ENCODE data around the gene C3. TPM values are rescaled to one million over a fixed set of nuclear protein-coding genes. Genes with fewer than 3 reads are reported as not detected.
A peak's percentile ranks its signal among the peaks of the same experiment; 100 is the strongest.

C3 gene
- total and polyA plus RNA-seq, 2 experiments from 2014 or later: 5.1 to 17.7 TPM

- no peaks in the 10 kb centered on the region for H4K20me1 ChIP-seq (replicated peaks; ENCODE audit: insufficient read depth)
- H3K27me3 ChIP-seq (ENCODE audit: insufficient read depth): no peaks in the 10 kb centered on the region
- no peak overlapping the region for H3K4me3 Mint-ChIP-seq
- H3K27ac Mint-ChIP-seq: no peak overlapping the region
- peaks cover 87% of the 10 kb centered on the region for H3K9me3 Mint-ChIP-seq
- H3K4me1 Mint-ChIP-seq: no peaks in the 10 kb centered on the region
- DNase-seq (ENCODE audit: low spot score) (peak; percentile 91), ATAC-seq (peak; percentile 36; the same call in 2 of the 3 replicates)
- no peak for TF ChIP-seq EZH2 (IDR thresholded peaks at IDR 0.05; ENCODE audit: low read depth, unreplicated experiment)
- peak; percentile 80 to 87 for TF ChIP-seq CTCF (conservative IDR thresholded peaks at IDR 0.05; ENCODE audit: low read depth in 2 of 2)
- no peak for TF ChIP-seq ETS1 (IDR thresholded peaks at IDR 0.05)
- no peak for TF ChIP-seq ZNF462 (CRISPR knock-in tag; IDR thresholded peaks at IDR 0.05)
- peaks cover 32% of the 10 kb centered on the region for H3K36me3 Mint-ChIP-seq (ENCODE audit: low read depth)
- no peak overlapping the region for H3K27ac ChIP-seq (ENCODE audit: low read depth)
- no peaks in the 10 kb centered on the region for H3F3A ChIP-seq (replicated peaks; ENCODE audit: low read depth)
- no peaks in the 10 kb centered on the region for H3K4me1 ChIP-seq (ENCODE audit: insufficient read depth)
- no peak overlapping the region for H2AFZ ChIP-seq
- no peak overlapping the region for H3K4me2 ChIP-seq
- H3K4me3 ChIP-seq: no peak overlapping the region
- no peaks in the 10 kb centered on the region for H3K9me2 ChIP-seq (ENCODE audit: insufficient read depth)
- H3K79me2 ChIP-seq (replicated peaks; ENCODE audit: insufficient read depth): no peaks in the 10 kb centered on the region
- 0 out of 2 replicates have a peak, but pooled peaks cover 3% of the 10 kb centered on the region for H3K36me3 ChIP-seq (ENCODE audit: insufficient read depth)
- H3K27me3 Mint-ChIP-seq (ENCODE audit: insufficient read depth, low read depth, poor library complexity): peaks cover 2% of the 10 kb centered on the region
Measured at GRCh38 chr19:6632002-6632621, 88.3 kb downstream of the C3 start.

Small RNA genes within 50 kb of the gene (microRNA-seq; reads per million reads assigned to microRNA genes)
- gene MIR6791: not detected

Other genes starting within 250 kb of the C3 start
- 2.8 and 3.1 TPM in 2 replicates for gene DENND1C, start 238.9 kb downstream of the C3 start, total RNA-seq (2014; rRNA removed; shearing (Covaris generic))
- 6.1 and 6.3 TPM in 2 replicates for gene DENND1C, start 238.9 kb downstream of the C3 start, polyA plus RNA-seq (2016; fragmentation: Nextera tagmentation; extraction: Ambion mirVana)
- gene TUBB4A, start 218.3 kb downstream of the C3 start, total RNA-seq (2014; rRNA removed; shearing (Covaris generic)): 31.1 and 41.7 TPM in 2 replicates
- gene TUBB4A, start 218.3 kb downstream of the C3 start, polyA plus RNA-seq (2016; fragmentation: Nextera tagmentation; extraction: Ambion mirVana): 32.9 and 34.6 TPM in 2 replicates
- 5.3 and 9.1 TPM in 2 replicates for gene TNFSF9, start 189.6 kb downstream of the C3 start, total RNA-seq (2014; rRNA removed; shearing (Covaris generic))
- gene TNFSF9, start 189.6 kb downstream of the C3 start, polyA plus RNA-seq (2016; fragmentation: Nextera tagmentation; extraction: Ambion mirVana): 2.6 and 2.8 TPM in 2 replicates
- gene CD70, start 129.5 kb downstream of the C3 start, total RNA-seq (2014; rRNA removed; shearing (Covaris generic)): 2.0 and 7.3 TPM in 2 replicates
- 7.1 and 7.3 TPM in 2 replicates for gene CD70, start 129.5 kb downstream of the C3 start, polyA plus RNA-seq (2016; fragmentation: Nextera tagmentation; extraction: Ambion mirVana)
- gene TNFSF14, start 50.5 kb downstream of the C3 start, total RNA-seq (2014; rRNA removed; shearing (Covaris generic)): not detected in 2 replicates
- gene TNFSF14, start 50.5 kb downstream of the C3 start, polyA plus RNA-seq (2016; fragmentation: Nextera tagmentation; extraction: Ambion mirVana): not detected in 2 replicates
- gene GPR108, start 16.9 kb upstream of the C3 start, total RNA-seq (2014; rRNA removed; shearing (Covaris generic)): 42.6 and 57.9 TPM in 2 replicates
- gene GPR108, start 16.9 kb upstream of the C3 start, polyA plus RNA-seq (2016; fragmentation: Nextera tagmentation; extraction: Ambion mirVana): 44.8 and 45.9 TPM in 2 replicates
- gene TRIP10, start 19.0 kb upstream of the C3 start, total RNA-seq (2014; rRNA removed; shearing (Covaris generic)): 46.2 and 56.8 TPM in 2 replicates
- gene TRIP10, start 19.0 kb upstream of the C3 start, polyA plus RNA-seq (2016; fragmentation: Nextera tagmentation; extraction: Ambion mirVana): 65.4 and 68.5 TPM in 2 replicates
- 25.6 and 38.4 TPM in 2 replicates for gene SH2D3A, start 46.8 kb upstream of the C3 start, total RNA-seq (2014; rRNA removed; shearing (Covaris generic))
- gene SH2D3A, start 46.8 kb upstream of the C3 start, polyA plus RNA-seq (2016; fragmentation: Nextera tagmentation; extraction: Ambion mirVana): 20.7 and 24.6 TPM in 2 replicates
- gene VAV1, start 52.1 kb upstream of the C3 start, total RNA-seq (2014; rRNA removed; shearing (Covaris generic)): 1.7 and 1.8 TPM in 2 replicates
- gene VAV1, start 52.1 kb upstream of the C3 start, polyA plus RNA-seq (2016; fragmentation: Nextera tagmentation; extraction: Ambion mirVana): 0.82 and 1.0 TPM in 2 replicates
- gene ADGRE1, start 166.9 kb upstream of the C3 start, total RNA-seq (2014; rRNA removed; shearing (Covaris generic)): not detected in 2 replicates
- not detected in 2 replicates for gene ADGRE1, start 166.9 kb upstream of the C3 start, polyA plus RNA-seq (2016; fragmentation: Nextera tagmentation; extraction: Ambion mirVana)

Measured in GM23338 (cell line).